GM12873 (cell line): ENCODE data around the gene SND1.

ENCODE experiments used
- TF ChIP-seq, protein P1 (sequence below): IDR thresholded peaks from 2 replicates; pipeline ENCODE4 v1.5.1; 2012; ENCODE audit warnings: low read depth, mild to moderate bottlenecking, moderate library complexity, low read length, control low read depth; ENCODE audit not compliant: insufficient read depth; ENCODE audit errors: missing control alignments

SND1 gene

DNA sequence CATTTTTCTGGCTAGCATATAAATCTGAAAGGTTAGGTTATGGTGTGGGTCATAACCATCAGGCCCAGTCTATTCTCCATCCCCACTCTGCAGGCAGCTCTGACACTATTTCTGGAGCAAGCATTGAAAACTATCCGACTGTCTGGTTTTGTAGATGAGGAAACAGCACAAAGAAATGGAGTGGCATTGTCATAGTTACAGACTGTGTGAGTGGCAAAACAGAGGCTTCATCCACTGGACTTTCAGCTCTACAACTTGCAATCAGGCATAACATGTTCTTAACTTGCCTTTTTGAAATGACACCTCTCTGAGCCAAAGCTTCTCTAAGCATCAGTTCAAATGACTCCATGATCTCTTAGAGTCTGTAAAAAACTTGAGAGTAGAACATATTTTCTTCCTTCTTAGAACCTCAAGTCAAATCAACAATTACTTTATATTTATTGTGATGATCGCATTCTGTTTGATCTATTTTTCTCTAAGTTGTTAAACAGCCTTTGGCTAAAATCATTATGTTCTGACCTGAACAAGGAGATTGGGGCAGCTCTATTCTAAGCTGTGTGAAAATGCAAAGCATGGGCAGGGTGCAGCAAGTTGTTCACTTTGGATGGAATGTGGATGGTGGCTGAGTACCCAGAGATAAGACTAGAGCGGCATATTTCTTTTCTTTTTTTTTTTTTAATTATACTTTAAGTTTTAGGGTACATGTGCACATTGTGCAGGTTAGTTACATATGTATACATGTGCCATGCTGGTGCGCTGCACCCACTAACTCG, 310.8 kb downstream of the SND1 start:
- TF ChIP-seq, protein P1, sequence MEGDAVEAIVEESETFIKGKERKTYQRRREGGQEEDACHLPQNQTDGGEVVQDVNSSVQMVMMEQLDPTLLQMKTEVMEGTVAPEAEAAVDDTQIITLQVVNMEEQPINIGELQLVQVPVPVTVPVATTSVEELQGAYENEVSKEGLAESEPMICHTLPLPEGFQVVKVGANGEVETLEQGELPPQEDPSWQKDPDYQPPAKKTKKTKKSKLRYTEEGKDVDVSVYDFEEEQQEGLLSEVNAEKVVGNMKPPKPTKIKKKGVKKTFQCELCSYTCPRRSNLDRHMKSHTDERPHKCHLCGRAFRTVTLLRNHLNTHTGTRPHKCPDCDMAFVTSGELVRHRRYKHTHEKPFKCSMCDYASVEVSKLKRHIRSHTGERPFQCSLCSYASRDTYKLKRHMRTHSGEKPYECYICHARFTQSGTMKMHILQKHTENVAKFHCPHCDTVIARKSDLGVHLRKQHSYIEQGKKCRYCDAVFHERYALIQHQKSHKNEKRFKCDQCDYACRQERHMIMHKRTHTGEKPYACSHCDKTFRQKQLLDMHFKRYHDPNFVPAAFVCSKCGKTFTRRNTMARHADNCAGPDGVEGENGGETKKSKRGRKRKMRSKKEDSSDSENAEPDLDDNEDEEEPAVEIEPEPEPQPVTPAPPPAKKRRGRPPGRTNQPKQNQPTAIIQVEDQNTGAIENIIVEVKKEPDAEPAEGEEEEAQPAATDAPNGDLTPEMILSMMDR = no peak

DNA sequence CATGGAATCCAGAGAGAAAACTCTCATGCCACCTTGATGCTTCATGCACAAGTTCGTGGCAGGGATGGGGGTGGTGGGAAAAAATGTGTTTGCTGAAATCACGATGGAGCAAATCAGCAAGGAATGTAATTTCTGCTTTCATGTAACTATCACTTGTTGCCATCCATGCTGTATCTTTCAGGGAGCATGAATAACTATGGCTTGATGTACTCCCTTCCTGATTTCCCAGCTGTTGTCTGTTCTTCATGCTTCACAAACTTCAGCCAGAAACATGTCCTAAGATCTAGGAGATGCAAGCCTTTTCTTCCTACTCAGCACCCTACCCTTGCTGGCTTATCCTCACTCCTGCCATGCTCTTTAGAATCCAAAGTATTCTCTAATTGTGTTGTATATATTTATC, 315.3 kb downstream of the SND1 start:
- TF ChIP-seq, protein P1 = no peak

DNA sequence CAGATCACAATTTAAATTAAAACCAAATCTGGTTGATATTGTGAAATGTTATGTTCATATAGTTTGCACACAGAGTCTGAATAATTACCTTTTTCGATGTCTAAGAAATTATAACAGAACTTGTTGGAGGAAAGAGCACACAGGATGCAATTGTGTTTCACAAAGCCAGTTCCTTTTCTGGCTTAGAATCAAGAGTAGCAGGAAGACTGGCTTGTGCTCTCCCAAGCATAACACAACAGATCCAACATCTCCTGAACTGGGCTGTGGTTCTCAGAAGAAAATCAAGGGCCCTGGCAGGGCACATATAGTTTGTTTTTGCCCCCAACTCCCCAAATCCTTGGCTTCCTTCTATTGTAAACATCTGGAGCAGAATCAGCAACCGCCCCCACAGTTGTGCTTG, 316.6 kb downstream of the SND1 start:
- TF ChIP-seq, protein P1 = no peak

GRCh38 chr7:127973832-127974231, 321.8 kb downstream of the SND1 start:
- TF ChIP-seq, protein P1 = no peak

- TF ChIP-seq, protein P1 = no peak
These were observed 322.5 kb downstream of the SND1 start for GRCh38 chr7:127974446-127975035.

DNA sequence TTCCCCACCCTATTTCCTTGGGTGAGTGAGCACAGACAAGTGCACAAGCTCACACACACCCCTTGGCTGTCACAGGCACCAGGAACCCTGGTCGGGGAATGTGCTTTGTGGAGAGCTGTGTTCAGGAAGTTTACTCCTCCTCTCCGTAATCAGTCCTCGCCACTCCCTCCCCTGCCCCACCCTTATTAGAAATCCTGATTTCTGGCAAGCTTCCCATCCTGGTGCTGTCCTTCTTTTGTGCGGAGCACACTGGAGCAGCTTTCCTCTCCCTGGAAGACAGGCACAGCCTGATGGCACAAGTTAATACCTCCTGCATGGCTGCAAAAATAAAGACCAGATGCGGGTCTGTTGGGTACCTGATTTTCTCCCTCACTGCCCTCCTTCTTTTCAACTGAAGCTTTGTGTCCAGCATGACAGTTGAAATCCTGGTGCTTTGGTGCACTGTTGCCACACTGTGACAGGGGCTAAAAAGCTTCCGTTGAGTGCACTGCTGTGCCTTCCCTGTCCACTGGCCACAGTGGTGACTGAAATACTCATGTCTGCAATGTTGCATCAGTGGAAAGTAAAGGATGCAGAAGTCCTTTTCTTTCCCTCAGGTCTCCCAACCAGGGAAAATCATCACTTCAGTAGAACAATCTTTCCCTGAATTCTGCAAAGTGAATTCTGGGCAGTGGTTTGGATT, 324.2 kb downstream of the SND1 start:
- TF ChIP-seq, protein P1 = no peak

DNA sequence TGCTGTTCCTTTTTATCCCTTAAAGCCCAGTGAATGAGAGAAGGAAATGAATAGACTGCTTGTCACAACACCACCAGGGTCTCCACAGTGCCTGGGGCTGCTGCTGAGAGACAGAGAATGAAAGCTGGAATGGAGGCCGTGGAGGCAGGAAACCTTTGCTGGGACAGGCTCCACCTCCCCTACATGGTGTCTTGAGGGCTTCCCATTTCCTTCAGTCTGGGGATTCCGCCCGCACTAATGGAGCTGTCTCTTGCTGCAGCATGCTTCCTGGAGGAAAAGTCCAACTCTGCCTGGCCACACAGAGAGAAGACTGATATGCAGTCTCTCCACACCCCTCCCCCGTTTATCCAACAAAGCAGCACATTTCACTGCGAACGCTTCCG, 324.7 kb downstream of the SND1 start:
- TF ChIP-seq, protein P1 = no peak
